Measurements from ENCODE around the gene CASP8AP2.

CASP8AP2 gene

GRCh38 chr6:89829472-89830169, at the start of gene CASP8AP2:
Gene CASP8AP2, plus strand, starts transcription at chr6:89829880.
- no peak for TF ChIP-seq CTCF (IDR thresholded peaks at IDR 0.05)

- TF ChIP-seq CTCF (IDR thresholded peaks at IDR 0.05), result no peak
Observed at GRCh38 chr6:89781070-89782034, 48.3 kb upstream of the CASP8AP2 start.

- TF ChIP-seq CTCF (IDR thresholded peaks at IDR 0.05), result no peak
Observed at GRCh38 chr6:89782222-89782621, 47.5 kb upstream of the CASP8AP2 start.

GRCh38 chr6:89784838-89785237, 44.8 kb upstream of the CASP8AP2 start:
- no peak for TF ChIP-seq CTCF (IDR thresholded peaks at IDR 0.05)

GRCh38 chr6:89786970-89787369, 42.7 kb upstream of the CASP8AP2 start:
- TF ChIP-seq CTCF (IDR thresholded peaks at IDR 0.05), result no peak

GRCh38 chr6:89787660-89788328, 41.9 kb upstream of the CASP8AP2 start:
- no peak for TF ChIP-seq CTCF (IDR thresholded peaks at IDR 0.05)

GRCh38 chr6:89789980-89790379, 39.7 kb upstream of the CASP8AP2 start:
- TF ChIP-seq CTCF (IDR thresholded peaks at IDR 0.05), result no peak

Measured in LNCAP (cell line).